Measurements from ENCODE around the gene TMEFF1.

The TMEFF1 gene

DNA sequence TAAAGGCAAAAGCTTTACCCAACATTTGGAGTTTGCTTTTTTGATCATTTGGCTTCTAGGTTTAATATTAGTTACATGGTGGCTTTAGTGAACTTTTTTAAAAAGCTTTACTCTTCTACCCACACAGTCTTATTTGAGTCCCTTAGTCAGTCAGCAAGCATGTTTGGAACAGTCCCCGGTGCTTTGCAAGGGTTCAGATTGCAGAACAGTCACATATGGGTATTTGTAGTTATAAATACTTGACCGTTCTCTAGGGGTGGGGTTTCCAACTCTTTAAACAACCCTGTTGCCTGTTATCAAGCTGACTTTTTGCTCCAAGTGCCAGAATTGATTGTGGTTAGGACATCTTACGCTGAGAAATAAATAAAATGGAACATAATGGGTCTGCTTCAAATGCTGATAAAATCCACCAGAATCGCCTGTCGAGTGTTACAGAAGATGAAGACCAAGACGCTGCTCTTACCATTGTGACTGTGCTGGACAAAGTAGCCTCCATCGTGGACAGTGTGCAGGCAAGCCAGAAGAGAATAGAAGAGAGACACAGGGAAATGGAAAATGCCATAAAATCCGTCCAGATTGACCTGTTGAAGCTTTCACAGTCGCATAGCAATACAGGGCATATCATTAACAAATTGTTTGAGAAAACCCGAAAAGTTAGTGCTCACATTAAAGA lies 105.0 kb downstream of the TMEFF1 start, which contains the start of gene CAVIN4:
Gene CAVIN4, plus strand, starts transcription at position 304 of the 673 bp plus-strand sequence. Its CDS starts 65 bp downstream, at position 369.
- H4K20me1 ChIP-seq (ENCODE audit: control insufficient read depth, insufficient read depth, low read depth, low read length) = no peaks in the 10 kb centered on the region
- TF ChIP-seq EZH2phosphoT487 (IDR thresholded peaks at IDR 0.05; ENCODE audit: borderline replicate concordance, low read length) (no peak), CTCF (IDR thresholded peaks at IDR 0.05; ENCODE audit: low read depth, low read length, poor library complexity, severe bottlenecking) (no peak)
- 0 out of 2 replicates have a peak, but pooled peaks cover 3% of the 10 kb centered on the region for H3K27me3 ChIP-seq (ENCODE audit: control insufficient read depth, low read length)
- H3K9me3 ChIP-seq (ENCODE audit: control insufficient read depth, insufficient read depth, low read length) = no peaks in the 10 kb centered on the region
- H3K4me1 ChIP-seq (ENCODE audit: control insufficient read depth, low read length) = no peaks in the 10 kb centered on the region
- H3K79me2 ChIP-seq (ENCODE audit: control insufficient read depth, low read length) = no peaks in the 10 kb centered on the region
- H3F3A ChIP-seq (ENCODE audit: control insufficient read depth, insufficient read depth) = no peaks in the 10 kb centered on the region
- H3K9me2 ChIP-seq (replicated peaks; ENCODE audit: control insufficient read depth, low read length) = no peaks in the 10 kb centered on the region
- no peak within 1 kb of the TSS for H3K4me3 ChIP-seq (ENCODE audit: low read length)
- H3K27ac ChIP-seq (ENCODE audit: low read depth, low read length) = no peak within 1 kb of the TSS
- H3K36me3 ChIP-seq (ENCODE audit: control insufficient read depth, low read length) = no peaks in the 10 kb centered on the region
- H3K4me2 ChIP-seq (ENCODE audit: low read length) = no peak within 1 kb of the TSS

DNA sequence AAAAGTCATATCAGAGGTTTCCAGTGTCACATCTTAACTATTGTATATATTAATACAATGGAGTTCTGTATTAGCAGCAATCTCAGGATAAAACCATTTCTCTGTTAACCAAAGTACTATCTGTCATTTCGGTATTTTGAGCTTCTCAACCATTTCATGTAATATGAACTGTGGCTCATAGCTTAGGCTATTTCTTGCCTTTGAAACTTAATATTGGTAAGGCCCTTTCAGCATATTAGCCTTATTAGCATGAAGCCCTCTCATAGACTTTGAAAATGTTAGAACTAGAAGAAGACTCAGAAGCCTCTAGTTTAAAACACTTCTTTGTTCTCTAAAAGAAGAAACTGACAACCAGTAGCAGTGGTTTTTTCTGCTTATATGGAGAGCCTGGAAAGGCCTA lies 105.7 kb downstream of the TMEFF1 start:
- TF ChIP-seq CTCF (IDR thresholded peaks at IDR 0.05; ENCODE audit: low read depth, low read length, poor library complexity, severe bottlenecking) (no peak), EZH2phosphoT487 (IDR thresholded peaks at IDR 0.05; ENCODE audit: borderline replicate concordance, low read length) (no peak)
- no peaks in the 10 kb centered on the region for H4K20me1 ChIP-seq (ENCODE audit: control insufficient read depth, insufficient read depth, low read depth, low read length)
- no peak overlapping the region for H3K4me3 ChIP-seq (ENCODE audit: low read length)
- H3K4me2 ChIP-seq (ENCODE audit: low read length) = no peak overlapping the region
- no peaks in the 10 kb centered on the region for H3K4me1 ChIP-seq (ENCODE audit: control insufficient read depth, low read length)
- H3K9me2 ChIP-seq (replicated peaks; ENCODE audit: control insufficient read depth, low read length) = no peaks in the 10 kb centered on the region
- H3K27me3 ChIP-seq (ENCODE audit: control insufficient read depth, low read length) = 0 out of 2 replicates have a peak, but pooled peaks cover 3% of the 10 kb centered on the region
- H3K9me3 ChIP-seq (ENCODE audit: control insufficient read depth, insufficient read depth, low read length) = no peaks in the 10 kb centered on the region
- H3K79me2 ChIP-seq (ENCODE audit: control insufficient read depth, low read length) = no peaks in the 10 kb centered on the region
- no peaks in the 10 kb centered on the region for H3F3A ChIP-seq (ENCODE audit: control insufficient read depth, insufficient read depth)
- no peak overlapping the region for H3K27ac ChIP-seq (ENCODE audit: low read depth, low read length)
- no peaks in the 10 kb centered on the region for H3K36me3 ChIP-seq (ENCODE audit: control insufficient read depth, low read length)

GRCh38 chr9:100579665-100580064 lies 106.7 kb downstream of the TMEFF1 start:
- Histone ChIP-seq H3K9me2 (replicated peaks; ENCODE audit: control insufficient read depth, low read length) (no peaks in the 10 kb centered on the region), H3K79me2 (ENCODE audit: control insufficient read depth, low read length) (no peaks in the 10 kb centered on the region), H3K27ac (ENCODE audit: low read depth, low read length) (no peak overlapping the region), H3K27me3 (ENCODE audit: control insufficient read depth, low read length) (peaks cover 8% of the 10 kb centered on the region), H3F3A (ENCODE audit: control insufficient read depth, insufficient read depth) (no peaks in the 10 kb centered on the region), H3K4me1 (ENCODE audit: control insufficient read depth, low read length) (no peaks in the 10 kb centered on the region), H3K36me3 (ENCODE audit: control insufficient read depth, low read length) (no peaks in the 10 kb centered on the region), H3K9me3 (ENCODE audit: control insufficient read depth, insufficient read depth, low read length) (no peaks in the 10 kb centered on the region), H3K4me2 (ENCODE audit: low read length) (no peak overlapping the region), H4K20me1 (ENCODE audit: control insufficient read depth, insufficient read depth, low read depth, low read length) (no peaks in the 10 kb centered on the region), H3K4me3 (ENCODE audit: low read length) (no peak overlapping the region)
- no peak for TF ChIP-seq EZH2phosphoT487 (IDR thresholded peaks at IDR 0.05; ENCODE audit: borderline replicate concordance, low read length)
- TF ChIP-seq CTCF (IDR thresholded peaks at IDR 0.05; ENCODE audit: low read depth, low read length, poor library complexity, severe bottlenecking) = no peak
